Thoracic aorta (tissue), 2 donors: ENCODE data around the gene CPT1A. TPM values are rescaled to one million over a fixed set of nuclear protein-coding genes. Genes with fewer than 3 reads are reported as not detected.

Experiments used
- ATAC-seq: fragments of 150-250 bp; one replicate; pipeline ENCODE4 v1.8.0; 2017; ENCODE audit warnings: low read depth; ENCODE audit not compliant: insufficient number of reproducible peaks, low FRiP score
- DNase-seq: peaks from one replicate; pipeline ENCODE4 v3.0.0-alpha.2; 2020; ENCODE audit warnings: low spot score
- H3K27ac ChIP-seq, 2 donors: fragments of 200-600 bp; sonication (generic); 1 replicate in 1 of 2; 2 replicates in 1 of 2; pipeline ENCODE4 v1.5.1; 2016; ENCODE audit warnings: mild to moderate bottlenecking in 2 of 2, moderate library complexity in 2 of 2
- H3K27me3 ChIP-seq: fragments of 200-600 bp; sonication (generic); replicated peaks from 2 replicates; pipeline ENCODE4 v1.6.0; 2016; ENCODE audit warnings: mild to moderate bottlenecking; ENCODE audit not compliant: insufficient read depth
- H3K36me3 ChIP-seq: fragments of 200-600 bp; sonication (generic); one replicate; pipeline ENCODE4 v1.5.1; 2016
- H3K4me1 ChIP-seq, 2 donors: fragments of 200-600 bp; sonication (generic); 1 replicate in 1 of 2; 2 replicates in 1 of 2; pipeline versions ENCODE4 v1.5.1 to v1.6.0; 2016; ENCODE audit warnings: low read depth in 2 of 2, mild to moderate bottlenecking in 1 of 2; ENCODE audit not compliant: control insufficient read depth in 1 of 2
- H3K4me3 ChIP-seq: fragments of 200-600 bp; sonication (generic); 2 replicates; pipeline ENCODE4 v1.5.1; 2016; ENCODE audit warnings: mild to moderate bottlenecking
- H3K9me3 ChIP-seq: fragments of 200-600 bp; sonication (generic); 2 replicates; pipeline ENCODE4 v1.5.1; 2016
- total RNA-seq, 2 donors: library from RNA; depleted of rRNA; stranded (reverse); fragments of >200 nt; gene quantifications; one replicate each; pipeline versions ENCODE4 v1.1.0 to v1.2.3, GENCODE V29; 2016
- TF ChIP-seq, protein P1 (sequence below): fragments of 200-600 bp; sonication (generic); IDR thresholded peaks from one replicate; pipeline ENCODE4 v1.5.1; 2019; ENCODE audit warnings: antibody characterized with exemption

CPT1A gene
- total RNA-seq, 2 donors from 2014 or later: 61.1 to 75.3 TPM

DNA sequence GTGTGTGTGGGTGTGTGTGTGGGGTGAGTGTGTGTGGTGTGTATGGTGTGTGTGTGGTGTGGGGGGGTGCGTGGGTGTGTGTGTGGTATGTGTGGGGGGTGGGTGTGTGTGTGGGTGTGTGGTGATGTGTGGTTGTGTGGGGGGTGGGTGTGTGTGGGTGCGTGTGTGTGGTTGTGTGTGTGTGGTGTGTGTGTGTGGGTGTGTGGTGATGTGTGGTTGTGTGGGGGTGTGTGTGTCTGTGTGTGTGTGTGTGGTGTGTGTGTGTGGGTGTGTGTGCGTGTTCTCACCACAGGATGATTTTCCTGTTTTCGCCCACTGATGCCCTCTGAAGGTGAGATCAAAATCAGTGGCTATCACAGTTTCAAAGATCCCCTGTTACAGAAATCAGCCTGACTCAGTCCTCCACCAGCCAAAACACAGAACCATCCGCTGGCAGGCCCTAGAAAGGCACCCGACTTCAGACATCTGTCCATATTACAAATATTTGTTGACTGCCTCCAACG is 24.7 kb downstream of the CPT1A start:
- Histone ChIP-seq H3K4me3 (no peak overlapping the region), H3K27ac (no peak overlapping the region), H3K36me3 (peaks cover 31% of the 10 kb centered on the region), H3K27me3 (no peaks in the 10 kb centered on the region), H3K4me1 (no peaks in the 10 kb centered on the region), H3K9me3 (no peaks in the 10 kb centered on the region)
- TF ChIP-seq, protein P1, sequence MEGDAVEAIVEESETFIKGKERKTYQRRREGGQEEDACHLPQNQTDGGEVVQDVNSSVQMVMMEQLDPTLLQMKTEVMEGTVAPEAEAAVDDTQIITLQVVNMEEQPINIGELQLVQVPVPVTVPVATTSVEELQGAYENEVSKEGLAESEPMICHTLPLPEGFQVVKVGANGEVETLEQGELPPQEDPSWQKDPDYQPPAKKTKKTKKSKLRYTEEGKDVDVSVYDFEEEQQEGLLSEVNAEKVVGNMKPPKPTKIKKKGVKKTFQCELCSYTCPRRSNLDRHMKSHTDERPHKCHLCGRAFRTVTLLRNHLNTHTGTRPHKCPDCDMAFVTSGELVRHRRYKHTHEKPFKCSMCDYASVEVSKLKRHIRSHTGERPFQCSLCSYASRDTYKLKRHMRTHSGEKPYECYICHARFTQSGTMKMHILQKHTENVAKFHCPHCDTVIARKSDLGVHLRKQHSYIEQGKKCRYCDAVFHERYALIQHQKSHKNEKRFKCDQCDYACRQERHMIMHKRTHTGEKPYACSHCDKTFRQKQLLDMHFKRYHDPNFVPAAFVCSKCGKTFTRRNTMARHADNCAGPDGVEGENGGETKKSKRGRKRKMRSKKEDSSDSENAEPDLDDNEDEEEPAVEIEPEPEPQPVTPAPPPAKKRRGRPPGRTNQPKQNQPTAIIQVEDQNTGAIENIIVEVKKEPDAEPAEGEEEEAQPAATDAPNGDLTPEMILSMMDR: no peak
- DNase-seq: no peak
- ATAC-seq: no peak

GRCh38 chr11:68816251-68816776 is 25.4 kb downstream of the CPT1A start:
- ATAC-seq (no peak), DNase-seq (no peak)
- H3K4me3 ChIP-seq: no peak overlapping the region
- no peaks in the 10 kb centered on the region for H3K4me1 ChIP-seq
- H3K36me3 ChIP-seq: peaks cover 38% of the 10 kb centered on the region
- TF ChIP-seq, protein P1: no peak
- no peaks in the 10 kb centered on the region for H3K27me3 ChIP-seq
- H3K9me3 ChIP-seq: no peaks in the 10 kb centered on the region
- H3K27ac ChIP-seq: no peak overlapping the region

- Histone ChIP-seq H3K27me3 (no peaks in the 10 kb centered on the region), H3K36me3 (peaks cover 38% of the 10 kb centered on the region), H3K27ac (no peak overlapping the region), H3K9me3 (no peaks in the 10 kb centered on the region), H3K4me1 (peaks cover 0 to 14% of the 10 kb centered on the region in 2 donors), H3K4me3 (no peak overlapping the region)
- DNase-seq: no peak
- TF ChIP-seq, protein P1: no peak
- no peak for ATAC-seq
Measured at GRCh38 chr11:68813773-68814172, 27.9 kb downstream of the CPT1A start.

DNA sequence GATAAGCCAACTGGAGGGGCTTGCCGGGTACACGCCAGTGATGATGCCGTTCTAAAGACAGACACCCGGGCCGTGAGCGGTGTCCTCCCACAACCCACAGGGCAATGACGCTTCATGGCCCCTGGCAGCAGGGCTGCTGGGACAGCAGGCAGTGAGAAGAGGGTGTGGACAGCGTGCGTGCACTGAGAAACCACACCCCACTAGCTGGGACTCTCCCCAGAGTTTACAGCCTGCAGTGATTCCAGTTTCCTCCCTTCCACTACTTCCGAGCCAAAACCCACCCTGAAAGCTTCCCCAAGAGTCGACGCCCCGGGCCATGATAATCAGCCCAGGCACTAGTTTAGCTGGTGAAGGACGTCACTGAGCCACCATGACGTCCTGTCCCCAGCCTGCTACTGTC is 29.2 kb downstream of the CPT1A start:
- TF ChIP-seq, protein P1: no peak
- Histone ChIP-seq H3K4me1 (peaks cover 0 to 14% of the 10 kb centered on the region in 2 donors), H3K27ac (no peak overlapping the region), H3K9me3 (no peaks in the 10 kb centered on the region), H3K27me3 (no peaks in the 10 kb centered on the region), H3K4me3 (no peak overlapping the region), H3K36me3 (peaks cover 42% of the 10 kb centered on the region)
- ATAC-seq (no peak), DNase-seq (no peak)

- H3K9me3 ChIP-seq: no peaks in the 10 kb centered on the region
- ATAC-seq: no peak
- no peak for DNase-seq
- H3K4me1 ChIP-seq: peaks cover 0 to 26% of the 10 kb centered on the region in 2 donors
- H3K27me3 ChIP-seq: no peaks in the 10 kb centered on the region
- H3K36me3 ChIP-seq: peaks cover 36% of the 10 kb centered on the region
- H3K4me3 ChIP-seq: no peak overlapping the region
- H3K27ac ChIP-seq: no peak overlapping the region
- TF ChIP-seq, protein P1: no peak
Measured at GRCh38 chr11:68810164-68810563, 31.6 kb downstream of the CPT1A start.
